Skeletal muscle satellite cell (primary cell): ENCODE measurements around the gene LMNA. TPM values are rescaled to one million over a fixed set of nuclear protein-coding genes. Genes with fewer than 3 reads are reported as not detected.
"Not testable (repeated sequence)": the region's sequence is repeated elsewhere in the genome, so short reads cannot be mapped to it uniquely, and the experiment has no call there.

Source experiments
- H3K27me3 ChIP-seq: 2 replicates; pipeline ENCODE4 v1.7.0; 2013; ENCODE audit warnings: low read length; ENCODE audit not compliant: control insufficient read depth, insufficient read depth
- H3K36me3 ChIP-seq: 2 replicates; pipeline ENCODE4 v1.7.0; 2013; ENCODE audit warnings: mild to moderate bottlenecking, control low read depth, low read length; ENCODE audit not compliant: insufficient read depth
- H3K4me1 ChIP-seq: 2 replicates; pipeline ENCODE4 v1.7.0; 2013; ENCODE audit warnings: low read length; ENCODE audit not compliant: control insufficient read depth, insufficient read depth
- H3K4me2 ChIP-seq: 2 replicates; pipeline ENCODE4 v1.7.0; 2013; ENCODE audit warnings: mild to moderate bottlenecking, low read length
- H3K4me3 ChIP-seq: 2 replicates; pipeline ENCODE4 v1.7.0; 2013; ENCODE audit warnings: low read length
- H3K9ac ChIP-seq: 2 replicates; pipeline ENCODE4 v1.7.0; 2013; ENCODE audit warnings: mild to moderate bottlenecking, low read depth, low read length, moderate library complexity
- H3K9me3 ChIP-seq: replicated peaks from 2 replicates; pipeline ENCODE4 v1.7.0; 2013; ENCODE audit warnings: mild to moderate bottlenecking, control low read depth, low read length
- total RNA-seq: library from RNA; depleted of rRNA; stranded (reverse); fragments of >200 nt; gene quantifications from 2 replicates; pipeline ENCODE4 v1.2.3, GENCODE V29; 2012; rRNA removed

Gene LMNA
- 967 and 1,030 TPM in 2 replicates for total RNA-seq

DNA sequence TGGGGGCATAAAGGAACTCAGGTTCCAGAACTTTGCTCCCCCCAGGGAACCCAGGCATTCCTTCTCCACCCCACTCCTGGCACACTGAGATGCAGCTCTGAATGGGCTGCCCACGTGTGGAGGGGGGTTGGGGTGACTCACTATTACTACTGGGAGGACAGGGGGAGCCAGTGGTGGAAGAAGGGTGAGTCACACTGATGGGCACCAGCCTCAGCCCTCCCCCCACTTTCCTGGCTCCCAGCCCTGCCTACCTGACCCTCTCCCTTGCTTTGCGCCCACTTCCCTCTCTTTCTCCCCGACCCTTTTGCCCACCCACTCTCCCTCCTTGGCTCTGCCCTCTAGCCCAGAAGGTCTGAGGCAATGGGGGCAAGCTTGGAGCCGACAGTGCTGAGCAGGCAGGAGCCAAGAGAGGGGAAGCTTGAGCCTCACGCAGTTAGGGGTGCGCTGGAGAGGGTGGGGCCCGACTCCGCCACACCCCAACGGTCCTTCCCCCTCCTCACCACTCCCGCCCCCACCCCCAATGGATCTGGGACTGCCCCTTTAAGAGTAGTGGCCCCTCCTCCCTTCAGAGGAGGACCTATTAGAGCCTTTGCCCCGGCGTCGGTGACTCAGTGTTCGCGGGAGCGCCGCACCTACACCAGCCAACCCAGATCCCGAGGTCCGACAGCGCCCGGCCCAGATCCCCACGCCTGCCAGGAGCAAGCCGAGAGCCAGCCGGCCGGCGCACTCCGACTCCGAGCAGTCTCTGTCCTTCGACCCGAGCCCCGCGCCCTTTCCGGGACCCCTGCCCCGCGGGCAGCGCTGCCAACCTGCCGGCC is at the start of gene LMNA:
TSS of gene LMNA (plus strand) at position 611 of the 818 bp plus-strand sequence. CDS start 208 bp downstream, outside the sequence.
- Histone ChIP-seq H3K4me1 (peaks cover 42% of the 10 kb centered on the region), H3K4me3 (peak within 1 kb of the TSS; percentile 99), H3K4me2 (peak within 1 kb of the TSS; percentile 94), H3K27me3 (no peaks in the 10 kb centered on the region), H3K9ac (peak within 1 kb of the TSS; percentile 100), H3K36me3 (peaks cover 22% of the 10 kb centered on the region), H3K9me3 (no peaks in the 10 kb centered on the region)

- H3K9me3 ChIP-seq: no peaks in the 10 kb centered on the region
Observed at GRCh38 chr1:156065212-156065611, 49.3 kb upstream of the LMNA start.

GRCh38 chr1:156065871-156066270 is 48.6 kb upstream of the LMNA start:
- no peak overlapping the region for H3K4me2 ChIP-seq
- H3K4me3 ChIP-seq: no peak overlapping the region
- no peaks in the 10 kb centered on the region for H3K9me3 ChIP-seq
- no peak overlapping the region for H3K9ac ChIP-seq
- H3K4me1 ChIP-seq: no peaks in the 10 kb centered on the region
- no peaks in the 10 kb centered on the region for H3K36me3 ChIP-seq
- H3K27me3 ChIP-seq: no peaks in the 10 kb centered on the region

More at GRCh38 chr1:156065212-156065611, 49.3 kb upstream of the LMNA start:
- Histone ChIP-seq H3K36me3 (no peaks in the 10 kb centered on the region), H3K27me3 (no peaks in the 10 kb centered on the region), H3K4me3 (no peak overlapping the region), H3K4me2 (no peak overlapping the region), H3K4me1 (no peaks in the 10 kb centered on the region), H3K9ac (no peak overlapping the region)

DNA sequence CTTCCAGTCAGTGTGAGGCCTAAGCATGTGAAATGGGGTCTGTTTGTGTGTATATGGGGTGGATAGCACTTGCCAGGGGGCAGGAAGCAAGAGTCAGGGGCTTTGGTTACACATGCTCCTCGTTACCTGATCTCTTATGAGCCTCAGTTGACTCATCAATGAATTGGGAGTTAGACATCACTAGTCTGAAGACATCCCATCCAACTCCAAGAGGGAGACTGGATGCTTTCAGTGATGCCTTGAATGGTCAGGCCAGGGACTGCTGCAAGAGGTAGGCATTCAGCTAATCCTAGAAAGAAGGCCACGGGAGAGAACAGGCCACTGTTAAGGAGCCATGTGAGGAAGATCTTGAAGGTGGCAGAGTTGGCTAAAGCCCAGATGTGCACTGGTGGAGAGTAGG is 47.2 kb upstream of the LMNA start:
- Histone ChIP-seq H3K4me3 (no peak overlapping the region), H3K27me3 (no peaks in the 10 kb centered on the region), H3K9me3 (no peaks in the 10 kb centered on the region), H3K4me1 (no peaks in the 10 kb centered on the region), H3K36me3 (no peaks in the 10 kb centered on the region), H3K9ac (no peak overlapping the region), H3K4me2 (no peak overlapping the region)

GRCh38 chr1:156069490-156070455 is 44.7 kb upstream of the LMNA start:
- H3K9me3 ChIP-seq: no peaks in the 10 kb centered on the region
- no peaks in the 10 kb centered on the region for H3K36me3 ChIP-seq
- no peaks in the 10 kb centered on the region for H3K4me1 ChIP-seq
- H3K27me3 ChIP-seq: no peaks in the 10 kb centered on the region
- H3K9ac ChIP-seq: no peak overlapping the region
- no peak overlapping the region for H3K4me3 ChIP-seq
- no peak overlapping the region for H3K4me2 ChIP-seq

GRCh38 chr1:156070548-156070947 is 44.0 kb upstream of the LMNA start:
- Histone ChIP-seq H3K36me3 (no peaks in the 10 kb centered on the region), H3K4me2 (no peak overlapping the region), H3K4me3 (no peak overlapping the region), H3K9me3 (no peaks in the 10 kb centered on the region), H3K27me3 (no peaks in the 10 kb centered on the region), H3K4me1 (no peaks in the 10 kb centered on the region), H3K9ac (no peak overlapping the region)

GRCh38 chr1:156071332-156071816 is 43.1 kb upstream of the LMNA start:
- H3K9ac ChIP-seq, H3K9me3 ChIP-seq, H3K4me3 ChIP-seq, H3K36me3 ChIP-seq, H3K4me1 ChIP-seq, H3K27me3 ChIP-seq, H3K4me2 ChIP-seq: not testable (repeated sequence)

DNA sequence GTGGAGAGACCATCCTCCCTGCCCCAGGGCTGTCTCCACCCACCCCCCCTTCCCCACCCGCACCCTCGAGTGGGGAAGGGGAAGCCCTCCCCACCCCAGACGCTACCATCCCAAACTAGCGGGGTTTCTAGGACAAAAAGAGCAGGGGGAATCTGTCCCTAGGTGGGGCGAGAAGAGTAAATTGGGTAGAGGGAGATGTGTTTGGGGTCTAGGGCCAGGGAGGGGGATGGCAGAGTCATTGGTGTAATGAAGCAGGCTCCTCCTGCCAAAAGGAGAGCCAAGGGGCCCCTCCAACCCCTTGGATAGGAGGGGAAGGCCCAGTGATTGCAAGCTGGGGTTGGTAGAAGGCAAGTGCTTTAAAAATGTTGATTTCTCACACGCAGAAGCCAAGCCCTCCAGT is 42.3 kb upstream of the LMNA start:
- no peaks in the 10 kb centered on the region for H3K4me1 ChIP-seq

GRCh38 chr1:156073110-156073687 is 41.3 kb upstream of the LMNA start:
- Histone ChIP-seq H3K4me2 (no peak overlapping the region), H3K27me3 (no peaks in the 10 kb centered on the region), H3K36me3 (peaks cover 11% of the 10 kb centered on the region), H3K4me1 (no peaks in the 10 kb centered on the region), H3K9me3 (no peaks in the 10 kb centered on the region), H3K9ac (no peak overlapping the region), H3K4me3 (no peak overlapping the region)

More for the DNA sequence above, 42.3 kb upstream of the LMNA start:
- H3K9ac ChIP-seq: no peak overlapping the region
- H3K27me3 ChIP-seq: no peaks in the 10 kb centered on the region
- no peak overlapping the region for H3K4me3 ChIP-seq
- no peaks in the 10 kb centered on the region for H3K9me3 ChIP-seq
- H3K36me3 ChIP-seq: peaks cover 9% of the 10 kb centered on the region
- H3K4me2 ChIP-seq: no peak overlapping the region

DNA sequence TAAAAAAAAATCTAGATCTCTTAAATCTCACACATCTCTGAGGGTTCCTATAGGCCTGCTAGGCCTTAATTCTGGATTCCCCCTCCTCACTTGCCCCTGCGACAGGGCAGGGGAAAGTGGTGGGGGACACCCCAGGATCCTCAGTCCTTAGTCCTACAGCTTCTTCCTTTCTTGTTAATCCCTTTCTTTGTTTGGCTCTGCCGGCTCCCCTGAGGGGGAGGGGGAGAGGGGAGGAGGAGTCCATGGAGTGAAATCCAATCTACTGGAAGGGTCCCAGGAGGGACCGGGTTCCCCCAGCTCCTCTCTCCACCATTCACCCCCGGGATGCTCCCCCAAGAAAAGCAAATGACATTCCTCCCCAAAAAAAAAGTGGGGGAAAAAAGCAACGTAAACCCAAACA is 40.8 kb upstream of the LMNA start:
- Histone ChIP-seq H3K36me3 (peaks cover 11% of the 10 kb centered on the region), H3K27me3 (no peaks in the 10 kb centered on the region), H3K4me2 (no peak overlapping the region), H3K9ac (no peak overlapping the region), H3K9me3 (no peaks in the 10 kb centered on the region), H3K4me3 (no peak overlapping the region), H3K4me1 (no peaks in the 10 kb centered on the region)

- Histone ChIP-seq H3K36me3 (peaks cover 11% of the 10 kb centered on the region), H3K9ac (no peak overlapping the region), H3K27me3 (no peaks in the 10 kb centered on the region), H3K4me1 (no peaks in the 10 kb centered on the region), H3K4me3 (no peak overlapping the region), H3K9me3 (no peaks in the 10 kb centered on the region), H3K4me2 (no peak overlapping the region)
Observed at GRCh38 chr1:156074661-156075060, 39.9 kb upstream of the LMNA start.
